Renal cortex interstitium (tissue), 15 donors: Measurements from ENCODE around the gene ZNF658. TPM values are rescaled to one million over a fixed set of nuclear protein-coding genes. Genes with fewer than 3 reads are reported as not detected.
"Not testable (repeated sequence)": the region's sequence is repeated elsewhere in the genome, so short reads cannot be mapped to it uniquely, and the experiment has no call there.

Source experiments
- DNase-seq, 11 donors: peaks; one replicate each; pipeline ENCODE4 v3.0.0-alpha.2; 2013; ENCODE audit warnings: low read depth in 9 of 11, low spot score in 4 of 11; ENCODE audit errors: extremely low read depth in 1 of 11
- long read RNA-seq, 16 experiments: transcript quantifications; one replicate each; lab custom pipeline, GENCODE V29; 2026
- polyA plus RNA-seq, 3 donors: library from polyadenylated mRNA; unstranded; fragments of 120-200 nt; gene quantifications; one replicate each; pipeline ENCODE4 v1.2.1, GENCODE V29; 2013; ENCODE audit not compliant: insufficient read length in 3 of 3

ZNF658 gene
- 10 to 100 TPM in 1 of 3 donors, 1 to 10 TPM in 2; 7.8 to 10.8 (median 8.4) TPM for polyA plus RNA-seq
- long read RNA-seq, donor 1, full-length matches to known transcripts, result 3 of 3 reads
- long read RNA-seq, donor 1, partial matches to known transcripts, result 0 of 3 reads
- long read RNA-seq, donor 1, other reads (novel, unspliced or antisense), result 0 of 3 reads
- long read RNA-seq, donor 2, result 0 reads
- long read RNA-seq, donor 3, full-length matches to known transcripts, result 3 of 3 reads
- long read RNA-seq, donor 3, partial matches to known transcripts, result 0 of 3 reads
- long read RNA-seq, donor 3, other reads (novel, unspliced or antisense), result 0 of 3 reads
- long read RNA-seq, donor 4, full-length matches to known transcripts, result 2 of 2 reads
- long read RNA-seq, donor 4, partial matches to known transcripts, result 0 of 2 reads
- long read RNA-seq, donor 4, other reads (novel, unspliced or antisense), result 0 of 2 reads
- long read RNA-seq, donor 5, result 0 reads
- long read RNA-seq, donor 6, full-length matches to known transcripts, result 2 of 2 reads
- long read RNA-seq, donor 6, partial matches to known transcripts, result 0 of 2 reads
- long read RNA-seq, donor 6, other reads (novel, unspliced or antisense), result 0 of 2 reads
- long read RNA-seq, donor 7, full-length matches to known transcripts, result 2 of 2 reads
- long read RNA-seq, donor 7, partial matches to known transcripts, result 0 of 2 reads
- long read RNA-seq, donor 7, other reads (novel, unspliced or antisense), result 0 of 2 reads
- long read RNA-seq, donor 8, full-length matches to known transcripts, result 2 of 2 reads
- long read RNA-seq, donor 8, partial matches to known transcripts, result 0 of 2 reads
- long read RNA-seq, donor 8, other reads (novel, unspliced or antisense), result 0 of 2 reads
- long read RNA-seq, donor 9, full-length matches to known transcripts, result 1 of 1 reads
- long read RNA-seq, donor 9, partial matches to known transcripts, result 0 of 1 reads
- long read RNA-seq, donor 9, other reads (novel, unspliced or antisense), result 0 of 1 reads
- long read RNA-seq, donor 10, full-length matches to known transcripts, result 2 of 2 reads
- long read RNA-seq, donor 10, partial matches to known transcripts, result 0 of 2 reads
- long read RNA-seq, donor 10, other reads (novel, unspliced or antisense), result 0 of 2 reads
- long read RNA-seq, donor 11, result 0 reads
- long read RNA-seq, donor 12, result 0 reads
- long read RNA-seq, donor 13, result 0 reads
- long read RNA-seq, donor 14, result 0 reads
- long read RNA-seq, donor 15, result 0 reads
- long read RNA-seq, donor 16, result 0 reads

DNA sequence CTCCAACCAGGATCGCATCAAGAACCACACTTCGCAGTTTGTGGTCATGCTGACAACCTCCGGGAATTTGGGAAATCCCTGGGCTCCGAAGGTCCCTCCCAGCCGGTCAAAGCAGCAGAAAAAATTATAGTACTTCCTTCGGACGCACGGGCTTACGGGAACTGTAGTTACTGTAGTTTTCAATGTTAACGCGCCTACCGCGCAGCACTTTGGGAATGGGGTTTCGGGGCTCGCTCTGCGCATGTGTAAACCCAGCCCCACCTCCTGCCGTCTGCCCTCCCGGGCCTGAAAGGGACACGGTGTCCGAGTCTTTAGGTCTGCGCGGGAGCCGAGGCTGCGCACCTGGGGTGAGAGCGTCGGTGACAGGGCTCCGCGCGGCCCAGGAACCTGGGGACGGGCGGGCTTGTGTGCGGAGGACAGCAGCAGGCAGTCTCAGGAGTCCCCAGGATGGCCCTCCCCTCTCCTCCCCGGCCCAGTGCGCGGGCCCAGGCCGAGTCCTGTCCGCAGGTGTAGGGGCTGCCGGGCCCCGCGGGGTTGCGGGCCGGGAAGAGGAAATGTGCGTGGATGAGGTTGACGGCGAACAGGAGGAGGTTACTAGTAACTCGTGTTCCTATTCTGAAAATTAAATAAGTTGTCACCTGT, at the start of gene ZNF658:
TSS of gene ZNF658 (plus strand) at position 236 of the 642 bp plus-strand sequence. CDS start 2,837 bp downstream, outside the sequence.
- DNase-seq, result peak; percentile 45 to 83 (median 65)

DNA sequence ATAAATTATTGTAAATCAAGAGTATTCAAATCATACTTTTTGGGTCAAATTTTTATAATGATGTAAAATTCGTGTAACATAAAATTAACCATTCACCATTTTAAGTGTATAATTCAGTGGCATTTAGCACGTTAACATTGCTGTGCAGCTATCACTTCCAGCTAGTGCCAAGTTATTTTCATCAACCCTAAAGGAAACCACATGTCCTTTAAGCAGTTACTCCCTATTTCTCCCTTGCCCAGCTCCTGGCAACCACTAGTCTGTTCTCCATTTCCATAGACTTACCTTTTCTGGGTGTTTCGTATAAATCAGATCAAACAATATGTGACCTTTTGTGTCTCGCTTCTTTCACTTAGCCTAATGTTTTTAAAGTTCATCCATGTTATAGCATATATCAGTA, 38.8 kb upstream of the ZNF658 start:
- not testable (repeated sequence) for DNase-seq

DNA sequence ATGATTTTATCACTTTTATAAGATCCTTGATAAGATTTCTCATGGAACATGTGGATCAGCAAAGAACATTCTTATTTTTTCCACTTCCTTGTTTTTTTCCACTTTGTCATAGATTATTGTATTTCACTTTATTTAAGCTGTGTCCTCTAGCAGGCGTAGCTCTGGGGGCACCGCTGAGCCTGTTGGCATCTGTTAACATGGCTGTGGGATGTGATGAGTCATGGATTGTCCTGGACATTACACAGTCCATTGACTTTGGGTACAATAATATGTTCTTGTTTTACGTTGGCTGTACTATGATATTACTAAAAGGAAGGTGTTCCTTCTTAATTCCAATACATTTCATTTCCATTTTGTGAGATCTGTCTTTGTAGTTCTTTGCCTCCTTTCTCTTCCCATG, 31.9 kb upstream of the ZNF658 start:
- DNase-seq, result not testable (repeated sequence)

DNA sequence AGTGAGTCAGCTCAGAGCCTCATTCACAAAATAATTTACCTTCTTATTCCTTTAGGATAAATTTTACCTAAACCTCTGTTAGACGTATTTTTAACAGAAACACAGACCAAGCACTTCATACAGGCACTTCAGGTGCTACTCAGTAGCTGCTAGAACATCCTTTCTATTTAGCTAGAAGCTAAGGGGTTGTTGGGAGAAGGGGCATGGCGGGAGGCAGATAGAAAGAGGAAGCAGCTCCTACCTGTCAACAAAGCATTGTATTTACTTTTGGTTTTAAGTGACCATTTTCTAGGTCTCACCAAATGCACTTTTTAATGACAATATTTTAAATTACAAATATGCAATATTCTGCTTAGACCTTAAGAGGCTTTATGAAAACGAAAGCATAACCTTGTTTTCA, 19.9 kb upstream of the ZNF658 start:
- not testable (repeated sequence) for DNase-seq

DNA sequence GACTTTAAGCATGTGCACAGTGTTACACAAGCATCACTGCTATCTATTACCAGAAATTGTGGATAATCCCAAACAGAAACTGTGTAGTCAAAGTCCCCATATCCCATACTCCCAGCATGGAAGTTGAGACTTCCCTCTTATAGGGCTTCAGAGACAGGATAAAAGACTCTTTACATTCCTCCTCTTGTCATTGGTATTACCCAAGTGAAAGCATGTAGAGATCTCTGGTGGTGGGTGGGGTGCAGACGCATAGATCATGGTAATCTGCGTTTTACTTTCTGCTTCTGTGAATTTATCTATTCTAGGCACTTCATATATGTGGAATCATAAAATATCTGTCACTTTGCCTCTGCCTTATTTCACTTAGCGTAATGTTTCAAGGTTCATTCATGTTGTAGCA, 18.7 kb upstream of the ZNF658 start:
- DNase-seq, result not testable (repeated sequence)

DNA sequence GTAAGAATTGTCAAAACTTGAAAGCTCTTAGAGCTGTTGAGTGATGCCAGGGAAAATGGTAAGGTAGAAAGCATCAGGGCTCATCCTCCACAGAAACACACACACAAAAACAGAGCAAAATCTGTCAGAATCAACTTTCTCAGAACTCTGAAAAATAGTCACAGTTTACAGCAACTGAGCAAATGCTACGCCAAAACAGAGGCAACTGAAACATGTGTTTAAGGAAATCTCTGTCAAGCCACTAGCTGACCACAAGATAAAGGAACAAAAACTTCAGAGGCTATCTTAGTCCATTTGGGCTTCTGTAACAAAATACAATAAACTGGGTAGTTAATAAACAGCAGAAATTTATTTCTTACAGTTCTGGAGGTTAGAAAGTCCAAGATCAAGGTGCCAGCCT, 10.2 kb upstream of the ZNF658 start:
- not testable (repeated sequence) for DNase-seq

DNA sequence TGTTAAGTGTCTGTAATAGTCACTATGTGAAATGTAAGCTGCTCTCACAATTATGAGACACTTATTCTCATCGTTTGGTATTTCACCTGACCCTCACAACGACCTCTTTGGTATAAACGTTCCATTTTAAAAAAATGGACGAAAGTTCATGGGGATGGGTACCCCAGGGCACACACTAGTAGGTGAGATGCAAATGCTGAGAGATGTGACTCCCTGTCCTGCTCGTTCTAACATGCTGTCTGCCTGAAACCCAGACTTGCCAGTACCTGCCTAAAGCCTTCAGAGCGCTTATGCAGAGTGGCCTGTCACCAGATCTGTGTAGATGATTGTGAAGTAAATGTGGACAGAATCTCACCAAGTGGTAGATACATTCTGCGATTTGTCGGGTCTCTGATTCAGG, 616 bp downstream of the ZNF658 start:
- DNase-seq, result peak in 1 of 11 donors; percentile 0

DNA sequence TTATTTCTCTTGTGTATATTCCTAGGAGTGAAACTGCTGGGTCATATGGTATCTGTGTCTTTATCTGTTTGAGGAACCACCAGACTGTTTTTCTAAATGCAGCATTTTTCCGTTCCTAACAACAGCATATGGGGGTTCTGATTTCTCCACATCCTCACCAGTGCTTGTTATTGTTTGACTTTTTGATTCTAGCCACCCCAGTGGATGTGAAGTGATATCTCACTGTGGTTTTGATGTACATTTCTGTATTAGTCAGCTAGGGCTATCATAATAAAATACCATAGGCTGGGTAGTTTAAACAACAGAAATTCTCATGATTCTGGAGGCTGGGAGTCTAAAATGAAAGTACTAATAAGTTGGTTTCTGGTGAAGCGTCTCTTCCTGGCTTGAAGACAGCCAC, 9.0 kb downstream of the ZNF658 start:
- not testable (repeated sequence) for DNase-seq

DNA sequence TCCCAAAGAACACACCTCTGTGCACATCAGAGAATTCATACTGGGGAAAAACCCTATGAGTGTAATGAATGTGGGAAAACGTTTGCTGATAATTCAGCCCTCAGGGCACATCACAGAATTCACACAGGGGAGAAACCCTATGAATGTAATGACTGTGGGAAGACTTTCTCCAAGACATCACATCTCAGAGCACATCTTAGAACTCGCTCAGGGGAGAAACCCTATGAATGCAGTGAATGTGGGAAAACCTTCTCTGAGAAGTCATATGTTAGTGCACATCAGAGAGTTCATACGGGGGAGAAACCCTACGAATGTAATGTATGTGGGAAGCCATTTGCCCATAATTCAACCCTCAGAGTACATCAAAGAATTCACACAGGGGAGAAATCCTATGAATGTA, 19.5 kb downstream of the ZNF658 start:
- DNase-seq, result not testable (repeated sequence)

DNA sequence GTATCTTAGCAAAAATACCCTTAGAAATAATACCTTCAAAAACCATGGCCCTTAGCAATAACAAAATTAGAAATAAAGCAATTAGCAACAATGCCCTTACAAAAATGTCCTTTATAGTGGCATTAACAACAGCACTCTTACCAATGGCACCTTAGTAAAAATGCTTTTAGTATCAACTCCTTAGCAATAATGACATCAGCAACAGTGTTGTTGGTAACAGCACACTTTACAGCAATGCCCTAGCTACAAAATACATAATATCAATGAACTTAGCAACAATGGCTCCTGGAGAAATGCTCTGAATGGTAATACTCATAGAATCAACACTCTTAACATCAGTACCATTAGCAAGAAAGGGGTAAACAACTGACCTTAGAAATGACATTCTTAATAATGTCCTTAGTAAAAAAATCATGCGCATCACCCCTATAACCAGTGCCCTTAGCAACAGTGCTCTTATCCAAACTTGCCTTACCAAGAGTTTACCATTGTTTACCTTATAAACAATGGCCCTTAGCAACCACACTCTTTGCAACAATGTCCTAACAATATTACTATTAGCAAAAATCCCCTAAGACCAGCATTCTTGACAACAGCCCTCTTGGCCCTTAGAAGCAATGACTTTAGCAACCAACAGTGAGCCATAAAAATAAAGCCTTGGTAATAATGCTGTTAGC, 35.8 kb downstream of the ZNF658 start:
- not testable (repeated sequence) for DNase-seq

DNA sequence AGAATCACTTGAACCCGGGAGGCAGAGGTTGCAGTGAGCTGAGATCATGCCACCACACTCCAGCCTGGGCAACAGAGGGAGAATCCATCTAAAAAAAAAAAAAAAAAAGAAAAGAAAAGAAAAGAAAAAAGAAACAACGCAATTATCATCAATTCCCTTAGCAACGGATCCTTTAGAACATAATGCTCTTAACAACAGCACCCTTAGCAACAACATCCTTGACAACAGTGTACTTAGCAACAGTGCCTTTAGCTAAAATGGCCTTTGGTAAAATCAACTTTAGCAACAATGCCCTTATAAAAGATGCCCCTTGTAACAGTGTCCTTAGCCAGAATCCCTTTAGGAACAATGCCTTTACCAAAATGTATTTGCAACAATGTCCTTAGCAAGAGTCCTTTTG, 37.1 kb downstream of the ZNF658 start:
- DNase-seq, result not testable (repeated sequence)

DNA sequence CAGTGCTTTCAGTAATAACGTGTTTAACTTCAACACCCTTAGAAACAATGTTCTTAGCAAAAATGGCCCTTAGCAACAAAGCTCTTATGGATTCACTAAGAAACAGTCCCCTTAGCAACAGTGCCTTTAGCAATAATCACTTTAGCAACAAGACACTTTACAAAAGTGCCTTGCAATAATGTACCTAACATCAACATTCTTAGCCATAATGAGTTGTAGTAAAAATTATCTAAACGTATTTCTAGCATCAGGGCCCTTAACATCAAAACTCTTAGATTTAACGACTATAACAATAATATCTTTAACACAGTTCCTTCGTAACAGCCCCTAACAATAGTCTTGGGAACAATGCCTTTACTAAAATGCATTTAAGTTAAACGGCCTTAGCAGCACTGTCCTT, 37.8 kb downstream of the ZNF658 start:
- DNase-seq, result not testable (repeated sequence)

DNA sequence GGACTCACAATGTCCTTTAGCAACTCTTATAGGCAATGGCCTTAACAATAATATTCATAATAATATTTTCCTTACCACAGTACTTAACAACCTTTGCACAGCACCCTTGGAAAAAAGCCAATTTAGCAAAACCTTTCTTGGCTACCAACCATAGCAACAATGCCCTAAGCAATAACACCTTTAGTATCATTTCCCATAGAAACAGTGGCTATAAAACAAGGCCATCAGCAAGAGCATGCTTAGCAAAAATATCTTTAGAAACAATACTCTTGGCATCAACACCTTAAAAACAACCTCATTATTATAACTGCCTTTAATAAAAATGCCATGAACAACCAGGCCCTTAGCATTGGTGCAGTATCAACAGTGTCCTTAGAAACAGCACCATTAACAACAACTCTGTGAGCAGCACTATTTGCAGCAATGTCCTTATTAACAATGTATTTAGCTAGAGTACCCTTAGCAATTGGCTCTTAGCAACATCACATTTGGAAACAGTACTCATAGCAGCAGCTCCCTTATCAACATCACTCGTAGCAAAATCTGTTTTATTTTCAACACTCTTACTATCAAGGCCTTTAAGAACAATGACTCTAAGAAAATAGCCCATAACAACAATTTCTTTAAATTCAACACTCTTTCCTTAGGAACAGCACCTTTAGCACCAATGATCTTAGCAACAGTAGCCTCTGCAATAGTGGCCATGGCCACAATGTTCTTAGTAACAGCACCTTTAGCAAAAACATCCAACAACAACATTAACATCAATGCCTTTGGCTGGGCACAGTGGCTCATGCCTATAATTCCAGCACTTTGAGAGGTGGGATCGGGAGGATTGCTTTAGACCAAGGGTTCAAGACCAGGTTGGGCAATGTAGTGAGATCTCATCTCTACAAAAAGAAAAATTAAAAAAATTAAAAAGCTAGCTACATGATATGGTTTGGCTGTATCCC, 39.6 kb downstream of the ZNF658 start:
- DNase-seq, result not testable (repeated sequence)

DNA sequence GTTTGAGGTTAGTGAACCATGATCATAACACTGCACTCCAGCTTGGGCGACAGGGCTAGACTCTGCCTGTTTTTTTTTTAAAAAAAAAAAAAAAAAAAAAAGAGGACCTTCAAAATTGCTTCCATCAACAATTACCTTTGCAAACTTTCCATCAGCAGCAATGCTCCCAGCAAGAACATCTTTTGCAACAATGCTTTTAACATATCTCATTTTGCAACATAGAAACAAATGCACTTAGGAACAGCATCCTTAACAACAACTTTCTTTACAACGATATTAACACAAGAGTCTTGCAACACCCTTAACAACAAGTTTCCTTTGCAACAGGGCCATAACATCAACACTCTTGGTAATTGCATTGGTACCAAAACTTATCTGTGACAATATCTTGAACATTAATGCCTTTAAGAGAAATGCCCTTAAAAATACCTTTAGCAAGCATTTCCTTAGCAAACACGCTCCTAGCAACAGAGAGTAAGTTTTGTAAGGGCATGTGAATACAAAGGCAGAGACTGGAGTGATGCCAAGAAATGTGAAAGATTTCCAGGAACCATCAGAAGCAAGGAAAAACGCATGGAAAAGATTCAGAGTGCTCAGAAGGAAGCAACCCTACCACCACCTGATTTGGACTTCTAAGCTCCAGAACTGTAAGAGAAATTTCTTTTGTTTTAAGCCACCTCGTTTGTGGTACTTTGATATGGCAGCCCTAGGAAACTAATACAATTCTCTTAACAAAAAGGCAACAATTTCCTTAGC, 42.1 kb downstream of the ZNF658 start:
- DNase-seq, result peak in 2 of 11 donors; percentile 1 to 14

DNA sequence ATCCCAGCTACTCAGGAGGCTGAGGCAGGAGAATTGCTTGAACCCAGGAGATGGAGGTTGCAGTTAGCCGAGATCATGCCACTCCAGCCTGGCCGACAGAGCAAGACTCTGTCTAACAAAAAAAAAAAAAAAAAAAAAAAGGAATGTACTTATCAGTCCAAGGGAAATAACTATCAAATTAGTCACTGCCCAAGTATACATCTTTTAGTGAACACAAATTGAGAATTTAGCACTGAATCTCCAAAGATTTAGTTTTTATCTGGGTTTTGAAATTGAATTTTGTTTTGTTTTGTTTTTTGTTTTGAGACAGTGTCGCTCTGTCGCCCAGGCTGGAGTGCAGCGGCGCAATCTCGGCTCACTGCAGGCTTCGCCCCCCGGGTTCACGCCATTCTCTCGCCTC, 52.1 kb downstream of the ZNF658 start:
- DNase-seq, result not testable (repeated sequence)
